Activated B cell treated with CpG ODN at 0.5 μM for 24 hours (primary cell): ENCODE measurements around the gene VWCE. TPM values are rescaled to one million over a fixed set of nuclear protein-coding genes. Genes with fewer than 3 reads are reported as not detected.

ENCODE experiments used
- ATAC-seq: fragments of 200-7000 bp; cut with Tn5 transposase; one replicate; pipeline ENCODE4 v1.10.0; 2021; ENCODE audit warnings: low read depth, mild to moderate bottlenecking, moderate library complexity
- CTCF ChIA-PET: fragments of 350-600 bp; sonication (Branson Sonifier 250); formaldehyde crosslinking; loops from one replicate; lab custom pipeline; 2021; ENCODE audit warnings: antibody characterized with exemption; lab: Charles Lee
- POLR2A ChIA-PET: fragments of 350-600 bp; sonication (Branson Sonifier 250); formaldehyde crosslinking; loops from one replicate; lab custom pipeline; 2021; ENCODE audit warnings: antibody characterized with exemption; lab: Charles Lee
- DNase-seq: peaks from one replicate; pipeline ENCODE4 v3.0.0; 2022
- H3K27ac Mint-ChIP-seq: one replicate; pipeline ENCODE4 v1.8.0; 2020; ENCODE audit warnings: mixed read lengths
- H3K27me3 Mint-ChIP-seq: one replicate; pipeline ENCODE4 v1.8.0; 2021; ENCODE audit warnings: mixed read lengths
- H3K36me3 Mint-ChIP-seq: one replicate; pipeline ENCODE4 v1.8.0; 2021; ENCODE audit warnings: low read depth, mixed read lengths
- H3K4me1 Mint-ChIP-seq: one replicate; pipeline ENCODE4 v1.8.0; 2021; ENCODE audit warnings: mixed read lengths
- H3K4me3 Mint-ChIP-seq: one replicate; pipeline ENCODE4 v1.8.0; 2020; ENCODE audit warnings: mild to moderate bottlenecking, mixed read lengths
- H3K9me3 Mint-ChIP-seq: one replicate; pipeline ENCODE4 v1.8.0; 2020; ENCODE audit warnings: mixed read lengths
- CTCF ChIP-seq: fragments of 200-600 bp; IDR thresholded peaks from one replicate; pipeline ENCODE4 v1.8.0; 2022; ENCODE audit warnings: antibody characterized with exemption, mild to moderate bottlenecking
- intact Hi-C: fragments of 100-400 bp; cut with micrococcal nuclease; formaldehyde crosslinking; loops from one replicate; pipeline ENCODE4 v1.15.1; 2024
- total RNA-seq: library from RNA; stranded (reverse); gene quantifications from 2 replicates; pipeline ENCODE4 v1.2.3, GENCODE V29; 2022

Gene VWCE
- total RNA-seq, 1 donor from 2014 or later: 1.3 TPM

GRCh38 chr11:61280883-61281580, 14.1 kb downstream of the VWCE start:
- H3K9me3 Mint-ChIP-seq: peaks cover 5% of the 10 kb centered on the region
- H3K27ac Mint-ChIP-seq: no peak overlapping the region
- no peak for ATAC-seq
- intact Hi-C loops: no loop called here
- ChIA-PET POLR2A (interaction anchor here (0.5 to 1.0 kb wide), 2 partner anchors 12 to 13 kb away, joined by 3 read pairs; no protein-coding TSS in a partner anchor), CTCF (no interaction called here)
- H3K4me3 Mint-ChIP-seq: no peak overlapping the region
- no peaks in the 10 kb centered on the region for H3K4me1 Mint-ChIP-seq
- no peaks in the 10 kb centered on the region for H3K27me3 Mint-ChIP-seq
- no peak for DNase-seq
- no peak for TF ChIP-seq CTCF
- no peaks in the 10 kb centered on the region for H3K36me3 Mint-ChIP-seq

- ChIA-PET CTCF (no interaction called here), POLR2A (no interaction called here)
- intact Hi-C loops: no loop called here
- Mint-ChIP-seq H3K4me3 (no peak overlapping the region), H3K36me3 (no peaks in the 10 kb centered on the region), H3K9me3 (peaks cover 5% of the 10 kb centered on the region), H3K27me3 (no peaks in the 10 kb centered on the region), H3K27ac (no peak overlapping the region), H3K4me1 (no peaks in the 10 kb centered on the region)
- no peak for TF ChIP-seq CTCF
- no peak for DNase-seq
- ATAC-seq: no peak
Measured at GRCh38 chr11:61279934-61280659, 15.0 kb downstream of the VWCE start.

GRCh38 chr11:61278001-61278470, 17.1 kb downstream of the VWCE start:
- ChIA-PET POLR2A (no interaction called here), CTCF (no interaction called here)
- no peak for DNase-seq
- H3K4me3 Mint-ChIP-seq: no peak overlapping the region
- H3K27me3 Mint-ChIP-seq: no peaks in the 10 kb centered on the region
- H3K27ac Mint-ChIP-seq: no peak overlapping the region
- peaks cover 2% of the 10 kb centered on the region for H3K9me3 Mint-ChIP-seq
- no peak for TF ChIP-seq CTCF
- intact Hi-C loops: no loop called here
- no peaks in the 10 kb centered on the region for H3K36me3 Mint-ChIP-seq
- ATAC-seq: no peak
- H3K4me1 Mint-ChIP-seq: no peaks in the 10 kb centered on the region

GRCh38 chr11:61277186-61278000, 17.7 kb downstream of the VWCE start:
- Mint-ChIP-seq H3K9me3 (peaks cover 2% of the 10 kb centered on the region), H3K4me1 (no peaks in the 10 kb centered on the region), H3K36me3 (no peaks in the 10 kb centered on the region), H3K27me3 (no peaks in the 10 kb centered on the region), H3K27ac (no peak overlapping the region), H3K4me3 (no peak overlapping the region)
- ChIA-PET POLR2A (no interaction called here), CTCF (no interaction called here)
- ATAC-seq (no peak), DNase-seq (no peak)
- intact Hi-C loops: no loop called here
- no peak for TF ChIP-seq CTCF

DNA sequence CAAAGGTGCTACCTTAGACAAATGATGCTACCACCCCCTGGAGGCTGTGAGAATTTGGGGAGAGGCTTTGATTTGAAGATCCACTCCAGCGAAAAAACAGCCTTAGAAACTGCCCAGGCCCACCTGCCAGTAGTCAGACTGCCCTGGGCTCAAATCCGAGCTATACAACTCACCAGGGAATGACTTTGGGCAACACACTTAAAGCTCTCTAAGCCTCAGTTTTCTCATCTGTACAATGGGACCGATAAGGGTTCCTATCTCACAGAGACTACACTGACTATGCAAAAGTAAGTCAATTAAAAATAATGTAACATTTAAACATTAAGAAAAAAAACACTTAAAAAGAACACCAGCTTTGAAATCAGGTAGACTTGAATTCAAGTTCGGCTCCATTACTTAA, 19.9 kb downstream of the VWCE start:
- no peak overlapping the region for H3K27ac Mint-ChIP-seq
- ATAC-seq: no peak
- no peak overlapping the region for H3K4me3 Mint-ChIP-seq
- H3K36me3 Mint-ChIP-seq: no peaks in the 10 kb centered on the region
- POLR2A ChIA-PET: no interaction called here
- CTCF ChIA-PET: no interaction called here
- no peak for TF ChIP-seq CTCF
- no peaks in the 10 kb centered on the region for H3K9me3 Mint-ChIP-seq
- no peaks in the 10 kb centered on the region for H3K27me3 Mint-ChIP-seq
- DNase-seq: no peak
- intact Hi-C loops: no loop called here
- no peaks in the 10 kb centered on the region for H3K4me1 Mint-ChIP-seq
